HAP-1 (cell line): ENCODE results near the gene FANCL.
A peak's percentile ranks its signal among the peaks of the same experiment; 100 is the strongest.
"Not testable (repeated sequence)": the region's sequence is repeated elsewhere in the genome, so short reads cannot be mapped to it uniquely, and the experiment has no call there.

Experiments
- DNase-seq, 2 experiments: peaks; one replicate each; pipeline ENCODE4 v3.0.0-alpha.2; 2016 to 2020; ENCODE audit warnings: low spot score in 2 of 2
- H3K27me3 ChIP-seq: fragments of 250-450 bp; sonication (Bioruptor Pico); 2 replicates; pipeline ENCODE4 v1.5.1; 2020; ENCODE audit warnings: low read depth, mild to moderate bottlenecking, moderate library complexity
- H3K36me3 ChIP-seq: fragments of 250-450 bp; sonication (Bioruptor Pico); replicated peaks from 2 replicates; pipeline ENCODE4 v1.5.1; 2020; ENCODE audit warnings: mild to moderate bottlenecking
- H3K4me1 ChIP-seq: fragments of 250-450 bp; sonication (Bioruptor Pico); 2 replicates; pipeline ENCODE4 v1.5.1; 2020; ENCODE audit warnings: mild to moderate bottlenecking
- H3K4me3 ChIP-seq: fragments of 250-450 bp; sonication (Bioruptor Pico); 2 replicates; pipeline ENCODE4 v1.5.1; 2020; ENCODE audit warnings: mild to moderate bottlenecking, moderate library complexity
- H3K9me3 ChIP-seq: fragments of 250-450 bp; sonication (Bioruptor Pico); 2 replicates; pipeline ENCODE4 v1.5.1; 2020; ENCODE audit warnings: mild to moderate bottlenecking, moderate library complexity
- in situ Hi-C: fragments of 300-500 bp; cut with MboI; formaldehyde crosslinking; loops from 3 replicates; pipeline ENCODE4 v1.14.3; 2020; ENCODE audit warnings: low sequenced_read_pairs, inconsistent platforms, mixed read lengths

Gene FANCL

DNA sequence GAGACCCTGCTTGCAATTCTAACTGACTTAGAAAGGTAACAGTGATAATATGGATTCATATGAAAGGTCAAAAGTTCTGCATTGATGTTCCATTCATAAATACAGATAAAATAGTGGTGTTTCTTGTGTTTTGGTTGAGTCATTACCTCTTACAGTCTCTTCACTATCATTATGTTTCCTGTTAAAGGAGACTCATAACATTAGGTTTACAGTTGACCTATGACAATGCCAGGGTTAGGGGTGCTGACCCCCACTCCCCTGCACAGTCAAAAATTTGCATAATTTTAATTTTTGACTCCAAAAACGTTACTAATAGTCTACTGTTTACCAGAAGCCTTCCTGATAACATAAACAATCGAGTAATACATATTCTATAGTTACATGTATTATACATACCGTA lies 119.1 kb downstream of the FANCL start:
- in situ Hi-C loops: no loop called here
- DNase-seq: no peak

DNA sequence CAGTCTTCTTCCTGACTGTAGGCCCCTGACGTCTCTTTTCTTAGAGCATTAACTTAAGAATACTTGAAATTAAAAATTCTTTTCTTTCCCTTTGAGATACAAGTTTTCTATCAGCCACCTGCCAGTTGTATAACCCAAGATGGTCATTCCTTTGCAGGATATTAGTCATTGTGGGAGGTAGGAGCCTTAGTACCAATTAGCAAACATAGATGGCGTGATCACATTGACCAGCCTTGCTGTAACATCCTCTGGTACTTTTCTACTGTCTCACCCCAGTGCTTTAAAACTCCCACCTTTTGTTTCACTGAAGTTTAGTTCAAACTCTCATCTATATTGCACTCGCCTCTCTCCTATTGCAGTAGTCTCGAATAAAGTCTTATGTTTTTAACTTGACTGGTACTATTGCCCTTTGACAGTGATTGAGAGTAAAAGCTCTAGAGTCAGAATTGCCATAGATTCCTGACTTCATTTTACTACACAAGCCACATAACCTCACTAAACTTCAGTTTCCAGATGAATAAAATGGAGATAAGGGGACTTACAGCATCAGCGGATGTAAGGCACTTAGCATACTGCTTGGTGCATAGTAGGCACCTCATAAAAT lies 120.4 kb downstream of the FANCL start:
- no peaks in the 10 kb centered on the region for H3K27me3 ChIP-seq
- no peak overlapping the region for H3K4me3 ChIP-seq
- H3K36me3 ChIP-seq: no peaks in the 10 kb centered on the region
- H3K9me3 ChIP-seq: no peaks in the 10 kb centered on the region
- no peak for DNase-seq
- in situ Hi-C loops: no loop called here
- H3K4me1 ChIP-seq: no peaks in the 10 kb centered on the region

More for the DNA sequence above, 119.1 kb downstream of the FANCL start:
- H3K27me3 ChIP-seq: no peaks in the 10 kb centered on the region
- no peaks in the 10 kb centered on the region for H3K4me1 ChIP-seq
- no peaks in the 10 kb centered on the region for H3K36me3 ChIP-seq
- H3K9me3 ChIP-seq: no peaks in the 10 kb centered on the region
- no peak overlapping the region for H3K4me3 ChIP-seq

DNA sequence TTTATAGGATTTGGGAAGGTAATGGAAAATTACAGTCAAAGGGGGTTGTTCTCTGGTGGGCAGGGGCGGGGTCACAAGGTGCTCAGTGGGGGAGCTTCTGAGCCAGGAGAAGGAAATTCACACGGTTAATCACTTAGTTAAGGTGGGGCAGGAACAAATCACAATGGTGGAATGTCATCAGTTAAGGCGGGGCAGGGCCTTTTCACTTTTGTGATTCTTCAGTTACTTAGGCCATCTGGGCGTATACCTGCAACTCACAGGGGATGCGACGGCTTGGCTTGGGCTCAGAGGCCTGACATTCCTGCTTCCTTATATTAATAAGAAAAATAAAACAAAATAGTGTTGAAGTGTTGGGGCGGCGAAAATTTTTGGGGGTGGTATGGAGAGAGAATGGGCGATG lies 127.6 kb downstream of the FANCL start:
- H3K9me3 ChIP-seq, in situ Hi-C loops, H3K4me3 ChIP-seq, H3K36me3 ChIP-seq, H3K27me3 ChIP-seq: not testable (repeated sequence)
- peaks cover 15% of the 10 kb centered on the region for H3K4me1 ChIP-seq
- DNase-seq: peak in 1 of 2 experiments; percentile 14

DNA sequence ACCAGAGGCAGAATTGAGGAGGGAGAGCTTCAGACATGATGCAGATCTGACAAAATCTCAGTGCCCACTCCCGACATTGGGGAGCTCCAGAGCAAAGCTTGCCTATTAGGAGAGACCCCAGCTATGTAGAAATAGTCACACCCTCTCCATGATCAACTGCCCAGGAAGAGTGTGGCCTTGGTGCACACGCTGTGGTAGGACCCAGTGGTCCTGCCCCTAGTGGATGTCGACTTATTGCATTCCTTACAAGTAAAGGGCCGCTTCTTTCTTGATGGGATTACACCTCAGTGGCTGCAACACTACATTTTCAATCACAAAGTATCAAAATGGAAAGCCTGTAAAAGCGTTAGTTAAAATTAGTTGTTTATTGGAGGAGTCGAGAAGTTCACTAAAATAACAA lies 130.4 kb downstream of the FANCL start:
- Histone ChIP-seq H3K36me3 (no peaks in the 10 kb centered on the region), H3K4me1 (peaks cover 15% of the 10 kb centered on the region)
- peak in 1 of 2 experiments; percentile 29 for DNase-seq

DNA sequence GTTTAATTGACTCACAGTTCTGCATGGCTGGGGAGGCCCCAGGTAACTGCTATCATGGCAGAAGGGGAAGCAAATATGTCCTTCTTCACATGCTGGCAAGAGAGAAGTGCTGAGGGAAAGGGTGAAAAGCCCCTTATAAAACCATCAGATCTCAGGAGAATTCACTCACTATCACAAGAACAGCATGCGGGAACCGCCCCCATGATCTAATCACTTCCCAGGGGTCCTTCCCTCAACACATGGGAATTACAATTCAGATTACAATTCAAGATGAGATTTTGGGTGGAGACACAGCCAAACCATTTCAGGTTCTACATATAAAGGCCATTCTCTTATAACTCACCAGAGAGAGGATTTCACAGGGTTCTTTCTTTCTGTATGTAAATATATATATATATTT lies 131.6 kb downstream of the FANCL start:
- no peak for DNase-seq
- Histone ChIP-seq H3K9me3 (no peaks in the 10 kb centered on the region), H3K27me3 (no peaks in the 10 kb centered on the region), H3K4me3 (no peak overlapping the region), H3K4me1 (peaks cover 15% of the 10 kb centered on the region), H3K36me3 (no peaks in the 10 kb centered on the region)
- in situ Hi-C loops: no loop called here

More for the DNA sequence above, 130.4 kb downstream of the FANCL start:
- Histone ChIP-seq H3K27me3 (no peaks in the 10 kb centered on the region), H3K4me3 (no peak overlapping the region), H3K9me3 (no peaks in the 10 kb centered on the region)
- in situ Hi-C loops: no loop called here
